Activated gamma-delta T cell treated with Interleukin-2 at 50 U/mL for 16 hours (primary cell): Measurements from ENCODE around the gene CCDC63.

Experiments used
- DNase-seq: peaks from one replicate; pipeline ENCODE4 v3.0.0-alpha.2; 2020

CCDC63 gene

GRCh38 chr12:110888256-110888991, 41.6 kb downstream of the CCDC63 start:
- no peak for DNase-seq

DNA sequence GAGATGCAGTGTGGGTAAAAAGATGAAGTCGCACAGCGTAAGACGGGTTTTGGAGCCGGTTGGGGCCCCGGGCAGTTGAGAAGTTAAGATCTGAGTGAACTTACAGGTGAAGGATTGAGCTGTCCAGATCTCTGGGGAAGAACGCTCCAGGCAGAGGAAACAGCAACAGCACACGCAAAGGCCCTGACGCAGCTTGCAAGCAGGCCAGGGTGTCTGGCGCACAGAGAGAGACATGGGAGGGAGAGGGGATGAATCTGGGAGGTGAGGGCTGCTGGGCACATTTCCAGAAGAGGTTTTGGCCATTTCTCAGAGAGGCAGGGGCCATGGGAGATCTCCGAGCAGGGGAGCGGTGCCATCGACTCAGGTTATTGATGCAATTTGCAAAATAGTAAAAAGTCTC, 42.6 kb downstream of the CCDC63 start:
- DNase-seq: no peak

- DNase-seq: no peak
Measured at GRCh38 chr12:110893956-110894355, 47.2 kb downstream of the CCDC63 start.

DNA sequence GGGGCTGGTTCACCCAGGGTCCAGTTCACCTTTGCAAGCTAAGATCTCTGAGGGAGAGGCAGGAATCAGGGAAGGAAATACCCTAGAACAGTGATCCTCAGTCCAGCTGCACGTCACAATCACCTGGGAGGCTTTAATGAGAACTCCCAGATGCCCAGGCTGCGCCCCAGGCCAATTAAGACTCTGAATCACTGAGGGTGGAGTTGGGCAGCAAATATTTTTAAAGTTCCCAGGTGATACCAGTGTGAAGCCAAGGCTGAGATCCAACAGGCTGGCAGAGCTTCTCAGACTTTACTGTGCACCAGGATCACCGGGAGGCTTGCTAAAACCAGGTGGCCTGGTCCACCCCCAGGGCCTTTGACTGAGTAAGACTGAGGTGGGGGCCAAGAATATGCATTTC, 49.8 kb downstream of the CCDC63 start:
- DNase-seq: no peak

DNA sequence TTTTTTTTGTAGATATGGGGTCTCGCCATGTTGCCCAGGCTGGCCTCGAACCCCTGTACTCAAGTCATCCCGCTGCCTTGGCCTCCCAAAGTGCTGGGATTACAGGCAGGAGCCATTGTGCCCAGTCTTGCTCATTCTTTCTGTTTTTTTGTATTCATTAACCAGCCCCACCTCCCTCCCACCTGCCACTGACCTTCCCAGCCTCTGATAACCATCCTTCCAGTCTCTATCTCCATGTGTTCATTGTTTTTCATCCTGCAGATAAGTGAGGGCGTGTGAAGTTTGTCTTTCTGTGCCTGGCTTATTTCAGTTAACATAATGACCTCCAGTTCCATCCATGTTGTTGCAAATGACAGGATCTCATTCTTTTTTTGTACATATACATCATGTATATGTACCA, 54.6 kb downstream of the CCDC63 start:
- DNase-seq: no peak

- DNase-seq: no peak
Measured at GRCh38 chr12:110903511-110903910, 56.7 kb downstream of the CCDC63 start.

DNA sequence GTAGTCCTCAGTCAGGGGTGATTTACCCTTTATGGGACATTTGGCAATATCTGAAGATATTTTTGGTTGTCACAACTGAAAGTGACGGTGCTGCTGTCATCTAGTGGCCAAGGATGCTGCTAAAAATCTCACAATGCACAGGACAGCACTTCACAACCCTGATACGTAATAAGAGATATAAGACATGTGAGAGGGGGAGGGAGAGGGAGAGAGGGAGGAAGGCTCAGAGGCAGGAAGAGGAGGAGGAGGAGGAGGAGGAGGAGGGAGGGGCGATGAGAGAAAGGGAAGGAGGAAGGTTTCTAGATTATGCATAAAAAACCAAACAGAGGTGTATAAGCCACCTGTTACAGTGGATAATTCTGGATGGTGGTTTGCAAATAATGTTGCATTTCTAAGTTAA, 59.3 kb downstream of the CCDC63 start:
- DNase-seq: no peak

DNA sequence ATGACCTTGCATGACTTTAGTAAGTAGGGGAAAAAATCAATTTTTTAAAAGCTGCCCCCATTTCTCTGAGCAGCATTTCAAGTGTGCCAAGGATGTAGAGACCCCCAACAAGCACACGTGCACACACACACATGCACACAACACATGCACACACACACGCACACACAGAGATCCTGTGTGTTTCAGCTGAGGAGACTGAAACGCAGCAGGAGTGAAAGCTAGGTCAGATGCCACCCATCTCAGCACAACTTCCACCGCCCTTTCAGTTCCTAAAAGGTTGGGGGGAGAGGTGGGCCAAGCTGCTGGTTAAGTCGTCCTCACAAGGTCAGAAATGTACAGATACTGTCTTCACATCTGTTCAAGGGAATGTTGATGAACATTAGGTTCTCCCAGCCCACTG, 59.7 kb downstream of the CCDC63 start:
- DNase-seq: no peak

GRCh38 chr12:110906985-110907384, 60.2 kb downstream of the CCDC63 start:
- no peak for DNase-seq

DNA sequence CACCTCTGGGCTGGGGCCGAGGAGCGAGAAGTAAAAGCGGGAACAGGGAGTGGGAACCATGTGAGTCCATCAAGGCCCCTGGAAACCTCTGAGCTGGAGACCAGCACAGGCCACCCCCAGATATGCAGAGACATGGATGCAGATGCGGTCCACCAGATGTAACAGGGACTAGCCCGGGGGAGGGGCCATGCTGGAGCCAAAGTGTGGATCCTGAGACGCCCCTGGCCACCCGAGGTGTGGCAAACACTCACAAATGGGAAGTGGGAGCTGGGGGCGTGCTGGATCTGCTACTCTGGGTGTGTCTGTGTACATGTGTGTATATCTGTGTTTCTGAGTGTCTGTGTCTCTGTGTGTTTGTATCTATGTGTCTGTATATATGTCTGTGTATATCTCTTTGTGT, 60.8 kb downstream of the CCDC63 start:
- DNase-seq: no peak

DNA sequence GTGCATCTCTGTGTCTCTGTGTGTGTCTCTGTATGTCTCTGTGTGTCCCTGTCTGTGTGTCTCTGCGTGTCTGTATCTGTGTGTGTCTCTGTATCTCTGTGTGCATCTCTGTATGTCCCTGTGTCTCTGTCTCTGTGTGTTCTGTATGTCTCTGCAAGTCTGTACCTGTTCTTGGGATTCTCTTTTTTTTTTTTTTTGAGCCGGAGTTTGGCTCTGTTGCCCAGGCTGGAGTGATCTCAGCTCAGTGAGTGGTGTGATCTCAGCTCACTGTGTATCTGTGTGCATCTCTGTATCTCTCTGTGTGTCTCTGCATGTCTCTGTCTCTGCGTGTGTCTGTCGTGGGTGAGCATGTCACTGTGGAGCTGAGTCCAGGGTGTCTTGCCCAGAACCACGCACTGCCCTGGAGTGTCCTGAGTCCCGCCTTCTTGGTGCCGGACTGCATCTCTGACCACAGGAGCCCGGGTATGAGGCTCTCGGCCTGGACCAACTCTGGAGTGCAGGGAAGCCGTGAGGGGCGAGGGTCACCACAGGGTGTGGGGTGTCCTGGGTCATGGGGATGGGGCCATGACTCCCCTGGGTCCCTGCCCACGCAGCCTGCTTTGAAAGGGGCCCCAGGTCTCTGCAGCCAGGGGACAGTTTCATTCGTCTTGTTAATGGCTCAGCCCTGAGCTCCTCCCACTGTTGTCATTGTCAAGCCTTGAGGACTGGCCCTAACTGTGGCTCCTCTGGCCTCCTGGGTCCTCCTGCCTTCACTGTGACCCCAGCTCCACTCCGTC, 61.8 kb downstream of the CCDC63 start:
- no peak for DNase-seq

GRCh38 chr12:110912263-110912662, 65.5 kb downstream of the CCDC63 start:
- DNase-seq: no peak

- DNase-seq: no peak
Measured at GRCh38 chr12:110913119-110914056, 66.6 kb downstream of the CCDC63 start.

GRCh38 chr12:110916295-110916875, 69.6 kb downstream of the CCDC63 start:
- DNase-seq: no peak

GRCh38 chr12:110917467-110917866, 70.7 kb downstream of the CCDC63 start:
- DNase-seq: no peak

DNA sequence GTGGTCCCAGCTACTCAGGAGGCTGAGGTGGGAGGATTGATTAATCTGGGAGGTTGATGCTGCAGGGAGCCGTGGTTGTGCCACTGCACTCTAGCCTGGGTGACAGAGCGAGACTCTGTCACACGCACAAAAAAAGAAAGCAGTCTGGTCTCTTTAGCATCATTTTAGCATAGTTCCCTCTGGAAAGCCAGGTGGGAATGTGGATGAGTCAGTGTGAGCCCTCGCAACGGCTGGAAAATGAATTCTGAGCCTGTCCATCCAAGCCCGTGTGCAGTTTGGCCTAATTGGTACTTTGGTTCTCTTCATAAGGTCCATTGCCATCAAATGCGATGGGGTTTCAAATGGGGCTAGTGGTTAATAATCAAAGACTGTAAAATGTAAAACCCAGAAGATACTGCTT, 71.2 kb downstream of the CCDC63 start:
- no peak for DNase-seq

- DNase-seq: no peak
Measured at GRCh38 chr12:110919720-110920119, 72.9 kb downstream of the CCDC63 start.

GRCh38 chr12:110920324-110920910, 73.6 kb downstream of the CCDC63 start, which contains the start of gene MYL2:
Gene MYL2, minus strand, starts transcription at chr12:110920579. Its CDS starts 50 bp downstream, at chr12:110920529.
- no peak for DNase-seq

GRCh38 chr12:110921262-110921661, 74.5 kb downstream of the CCDC63 start:
- no peak for DNase-seq

GRCh38 chr12:110922652-110923051, 75.9 kb downstream of the CCDC63 start:
- no peak for DNase-seq

DNA sequence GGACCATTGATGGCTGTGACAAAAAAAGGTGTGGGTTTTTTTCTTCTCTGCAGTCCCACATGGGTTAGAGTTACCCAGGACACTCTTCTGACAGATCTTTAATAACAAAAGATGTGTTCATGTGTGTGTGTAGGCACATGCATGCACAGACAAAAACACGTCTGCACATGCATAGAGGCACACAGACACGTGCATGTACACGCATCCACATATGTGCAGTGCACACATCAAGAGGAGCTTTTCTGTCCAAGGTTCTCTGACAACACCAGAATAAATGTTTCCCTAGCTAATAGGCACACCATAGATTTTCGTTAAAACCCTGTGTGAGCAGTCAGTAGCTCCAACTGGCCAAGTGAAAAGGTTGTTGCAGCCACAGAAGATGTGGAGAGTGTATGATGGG, 76.4 kb downstream of the CCDC63 start:
- no peak for DNase-seq

GRCh38 chr12:110923692-110924334, 77.0 kb downstream of the CCDC63 start:
- no peak for DNase-seq
